ENCODE data around the gene TENM3. TPM values are rescaled to one million over a fixed set of nuclear protein-coding genes. Genes with fewer than 3 reads are reported as not detected.

The TENM3 gene
- total RNA-seq, 4 donors from 2014 or later = 3.4 to 9.8 (median 6.9) TPM

DNA sequence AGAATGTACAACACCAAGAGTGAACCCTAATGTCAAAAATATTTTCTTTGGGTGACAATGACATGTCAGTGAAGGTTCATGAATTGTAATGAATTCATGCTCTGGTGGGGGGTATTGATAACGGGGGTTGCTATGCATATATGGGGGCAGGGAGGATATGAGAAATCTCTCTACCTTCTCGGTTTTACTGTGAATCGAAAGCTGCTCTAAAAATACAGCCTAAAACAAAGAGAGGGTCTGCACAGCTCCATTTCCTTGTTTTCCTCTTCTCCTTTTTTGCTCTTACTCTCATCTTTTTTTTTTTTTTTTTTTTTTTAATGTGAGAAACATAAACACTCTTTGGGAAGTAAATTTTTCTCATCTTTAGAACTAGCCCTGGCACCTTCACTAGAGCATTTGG lies 588.2 kb downstream of the TENM3 start:
- Histone ChIP-seq H3K9me3 (no peaks in the 10 kb centered on the region), H3K36me3 (no peaks in the 10 kb centered on the region), H3K4me1 (no peaks in the 10 kb centered on the region), H3K27ac (no peak overlapping the region), H3K27me3 (no peaks in the 10 kb centered on the region), H3K4me3 (no peak overlapping the region)
- 71 to 72% methylated on average over 3 of the region's 3 CpGs for WGBS, 2 donors (ENCODE audit: low coverage in 1 of 2)
- no peak for DNase-seq
- no peak for TF ChIP-seq EP300 (IDR thresholded peaks at IDR 0.05; ENCODE audit: low read depth)
- TF ChIP-seq, protein P1, sequence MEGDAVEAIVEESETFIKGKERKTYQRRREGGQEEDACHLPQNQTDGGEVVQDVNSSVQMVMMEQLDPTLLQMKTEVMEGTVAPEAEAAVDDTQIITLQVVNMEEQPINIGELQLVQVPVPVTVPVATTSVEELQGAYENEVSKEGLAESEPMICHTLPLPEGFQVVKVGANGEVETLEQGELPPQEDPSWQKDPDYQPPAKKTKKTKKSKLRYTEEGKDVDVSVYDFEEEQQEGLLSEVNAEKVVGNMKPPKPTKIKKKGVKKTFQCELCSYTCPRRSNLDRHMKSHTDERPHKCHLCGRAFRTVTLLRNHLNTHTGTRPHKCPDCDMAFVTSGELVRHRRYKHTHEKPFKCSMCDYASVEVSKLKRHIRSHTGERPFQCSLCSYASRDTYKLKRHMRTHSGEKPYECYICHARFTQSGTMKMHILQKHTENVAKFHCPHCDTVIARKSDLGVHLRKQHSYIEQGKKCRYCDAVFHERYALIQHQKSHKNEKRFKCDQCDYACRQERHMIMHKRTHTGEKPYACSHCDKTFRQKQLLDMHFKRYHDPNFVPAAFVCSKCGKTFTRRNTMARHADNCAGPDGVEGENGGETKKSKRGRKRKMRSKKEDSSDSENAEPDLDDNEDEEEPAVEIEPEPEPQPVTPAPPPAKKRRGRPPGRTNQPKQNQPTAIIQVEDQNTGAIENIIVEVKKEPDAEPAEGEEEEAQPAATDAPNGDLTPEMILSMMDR (IDR thresholded peaks at IDR 0.05) = no peak
- no peak for TF ChIP-seq POLR2AphosphoS5 (IDR thresholded peaks at IDR 0.05)
- intact Hi-C loops (cut with DNase I; ENCODE audit: low total_unique reads) = no loop called here
- in situ Hi-C loops (cut with MboI; ENCODE audit: low pct_ligation_motif_present in 1 of 4, low pct_unique_long_range_greater_than_20kb in 1 of 4, low sequenced_read_pairs in 3 of 4) = no loop called here

DNA sequence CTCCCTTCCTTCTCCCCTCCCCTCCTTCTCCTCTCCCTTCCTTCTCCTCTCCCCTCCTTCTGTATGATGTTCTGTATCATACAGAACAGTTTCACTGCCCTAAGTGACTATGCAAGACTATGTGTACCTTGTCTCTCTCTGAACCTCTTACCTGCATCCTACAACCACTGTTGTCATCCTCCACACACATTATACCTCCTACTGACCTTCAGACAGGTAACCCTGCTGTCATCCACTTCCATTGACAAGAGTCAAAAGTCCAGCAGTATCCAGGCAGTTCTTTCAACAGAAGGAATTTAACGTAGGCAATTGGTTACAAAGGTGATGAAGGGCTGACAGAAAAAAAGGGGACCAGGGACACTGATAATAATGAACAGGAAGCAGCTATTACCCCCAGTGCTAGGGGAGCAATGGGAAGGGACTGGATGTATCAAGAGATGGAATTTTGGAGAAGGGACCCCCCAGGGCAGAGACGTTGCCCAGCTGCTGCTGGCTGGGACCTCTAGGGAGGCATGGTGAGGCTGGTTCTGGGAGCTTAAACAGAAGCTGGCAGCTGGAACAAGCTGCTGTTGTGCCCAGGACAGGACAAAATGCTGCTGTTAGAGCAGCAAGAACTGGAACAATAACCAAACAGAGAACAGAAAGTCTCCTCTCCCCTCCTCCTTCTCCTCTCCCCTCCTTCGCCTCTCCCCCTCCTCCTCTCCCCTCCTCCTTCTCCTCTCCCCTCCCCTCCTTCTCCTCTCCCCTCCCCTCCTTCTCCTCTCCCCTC lies 589.3 kb downstream of the TENM3 start:
- WGBS, 2 donors (ENCODE audit: low coverage in 1 of 2) = 40 to 60% methylated on average over 2 to 3 of the region's 3 CpGs
- in situ Hi-C loops (cut with MboI; ENCODE audit: low pct_ligation_motif_present in 1 of 4, low pct_unique_long_range_greater_than_20kb in 1 of 4, low sequenced_read_pairs in 3 of 4) (no loop called here), intact Hi-C loops (cut with DNase I; ENCODE audit: low total_unique reads) (no loop called here)
- H3K36me3 ChIP-seq = no peaks in the 10 kb centered on the region
- no peak overlapping the region for H3K4me3 ChIP-seq
- no peaks in the 10 kb centered on the region for H3K4me1 ChIP-seq
- H3K9me3 ChIP-seq = no peaks in the 10 kb centered on the region
- no peak for TF ChIP-seq POLR2A (IDR thresholded peaks at IDR 0.05)
- no peak for TF ChIP-seq EP300 (IDR thresholded peaks at IDR 0.05; ENCODE audit: low read depth)
- no peak for TF ChIP-seq POLR2AphosphoS5 (IDR thresholded peaks at IDR 0.05)
- TF ChIP-seq, protein P1 (IDR thresholded peaks at IDR 0.05) = no peak
- DNase-seq = no peak
- no peak overlapping the region for H3K27ac ChIP-seq
- H3K27me3 ChIP-seq = no peaks in the 10 kb centered on the region

DNA sequence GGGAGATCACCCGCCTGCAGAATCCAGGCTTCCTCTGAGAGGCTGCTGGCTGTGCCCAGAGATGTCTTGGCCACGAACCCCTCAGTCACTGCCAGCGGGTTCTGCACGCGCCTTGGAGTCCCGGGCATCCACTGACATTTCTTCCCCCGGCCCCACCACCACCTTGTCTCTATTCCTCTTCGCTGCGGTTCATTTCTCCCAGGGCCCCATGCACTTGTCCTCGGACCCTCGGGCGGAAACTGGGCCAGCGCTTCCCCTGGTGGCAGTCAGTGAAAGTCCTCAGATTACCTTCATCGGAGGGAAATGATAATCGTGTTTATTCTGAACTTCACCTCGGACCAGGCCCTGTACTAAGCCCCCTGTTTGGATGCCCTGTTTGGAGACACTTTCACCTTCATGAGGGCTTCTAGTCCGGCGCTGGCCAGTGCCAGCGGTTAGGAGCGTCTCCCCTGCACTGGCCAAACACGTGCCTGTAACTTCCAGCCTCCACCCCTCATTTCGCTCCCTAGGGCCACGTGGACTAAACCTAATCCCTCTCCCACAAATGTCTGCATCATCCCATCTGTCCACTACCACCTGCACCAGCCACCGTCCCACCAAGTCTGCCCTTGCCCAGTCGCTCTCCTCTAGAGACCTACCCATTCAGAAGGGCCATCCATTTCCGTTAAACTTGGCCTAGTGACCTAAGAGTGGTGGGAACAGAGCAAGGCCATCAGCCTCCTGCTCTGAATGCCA lies 592.0 kb downstream of the TENM3 start:
- H3K27me3 ChIP-seq = no peaks in the 10 kb centered on the region
- H3K9me3 ChIP-seq = no peaks in the 10 kb centered on the region
- H3K27ac ChIP-seq = no peak overlapping the region
- WGBS, 2 donors (ENCODE audit: low coverage in 1 of 2) = 85% methylated on average over 26 of the region's 26 CpGs; no CpG with 5 or more reads in 1 of the 2 donors
- in situ Hi-C loops (cut with MboI; ENCODE audit: low pct_ligation_motif_present in 1 of 4, low pct_unique_long_range_greater_than_20kb in 1 of 4, low sequenced_read_pairs in 3 of 4) = no loop called here
- H3K36me3 ChIP-seq = no peaks in the 10 kb centered on the region
- intact Hi-C loops (cut with DNase I; ENCODE audit: low total_unique reads) = no loop called here
- H3K4me1 ChIP-seq = no peaks in the 10 kb centered on the region
- no peak for DNase-seq
- no peak overlapping the region for H3K4me3 ChIP-seq
- no peak for TF ChIP-seq EP300 (IDR thresholded peaks at IDR 0.05; ENCODE audit: low read depth)
- TF ChIP-seq, protein P1 (IDR thresholded peaks at IDR 0.05) = no peak
- no peak for TF ChIP-seq POLR2A (IDR thresholded peaks at IDR 0.05)
- TF ChIP-seq POLR2AphosphoS5 (IDR thresholded peaks at IDR 0.05) = no peak

DNA sequence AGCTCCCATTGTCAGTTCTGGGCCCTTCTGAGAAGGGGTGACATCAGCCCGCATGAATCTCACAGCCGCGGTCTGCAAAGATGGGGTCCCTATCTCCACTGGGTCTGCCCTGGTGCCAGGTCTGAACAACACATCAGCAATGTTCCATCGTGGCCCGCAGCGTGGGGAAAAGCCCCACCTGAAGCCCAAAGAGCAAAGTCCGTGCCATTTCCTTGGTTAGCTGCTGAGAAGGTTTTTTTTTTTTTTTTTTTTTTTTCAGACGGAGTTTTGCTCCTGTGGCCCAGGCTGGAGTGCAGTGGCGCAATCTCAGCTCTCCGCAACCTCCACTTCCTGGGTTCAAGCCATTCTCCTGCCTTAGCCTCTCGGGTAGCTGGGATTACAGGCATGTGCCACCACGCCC lies 594.6 kb downstream of the TENM3 start:
- WGBS, 2 donors (ENCODE audit: low coverage in 1 of 2) = 61 to 92% methylated on average over 4 to 12 of the region's 12 CpGs
- Histone ChIP-seq H3K4me1 (no peaks in the 10 kb centered on the region), H3K4me3 (no peak overlapping the region), H3K27me3 (no peaks in the 10 kb centered on the region), H3K36me3 (no peaks in the 10 kb centered on the region), H3K9me3 (no peaks in the 10 kb centered on the region), H3K27ac (no peak overlapping the region)
- in situ Hi-C loops (cut with MboI; ENCODE audit: low pct_ligation_motif_present in 1 of 4, low pct_unique_long_range_greater_than_20kb in 1 of 4, low sequenced_read_pairs in 3 of 4) (no loop called here), intact Hi-C loops (cut with DNase I; ENCODE audit: low total_unique reads) (no loop called here)
- TF ChIP-seq POLR2A (IDR thresholded peaks at IDR 0.05) (no peak), EP300 (IDR thresholded peaks at IDR 0.05; ENCODE audit: low read depth) (no peak), POLR2AphosphoS5 (IDR thresholded peaks at IDR 0.05) (no peak)
- TF ChIP-seq, protein P1 (IDR thresholded peaks at IDR 0.05) = no peak
- DNase-seq = no peak
